DND-41 (cell line): ENCODE measurements around the gene GLT8D1.

Source experiments
- ATAC-seq: fragments of 200-7000 bp; cut with Tn5 transposase; 3 replicates; pipeline ENCODE4 v1.9.1; 2021; ENCODE audit warnings: low read depth; ENCODE audit not compliant: insufficient read depth
- DNase-seq: peaks from one replicate; pipeline ENCODE4 v3.0.0-alpha.2; 2020
- H2AFZ ChIP-seq: 2 replicates; pipeline ENCODE4 v1.6.0; 2012; ENCODE audit warnings: low read depth, low read length
- H3K27ac ChIP-seq: 2 replicates; pipeline ENCODE4 v1.5.1; 2012; ENCODE audit warnings: low read length, inconsistent platforms
- H3K27me3 ChIP-seq: fragments of 200-600 bp; sonication (generic); 2 replicates; pipeline ENCODE4 v1.6.0; 2012; ENCODE audit warnings: low read length, mild to moderate bottlenecking, inconsistent platforms; ENCODE audit not compliant: insufficient read depth, poor library complexity
- H3K36me3 ChIP-seq: 2 replicates; pipeline ENCODE4 v1.5.1; 2012; ENCODE audit warnings: low read length, inconsistent platforms; ENCODE audit not compliant: insufficient read depth
- H3K4me1 ChIP-seq: 2 replicates; pipeline ENCODE4 v1.5.1; 2012; ENCODE audit warnings: mild to moderate bottlenecking, low read length; ENCODE audit not compliant: insufficient read depth
- H3K4me2 ChIP-seq: 2 replicates; pipeline ENCODE4 v1.6.0; 2012; ENCODE audit warnings: mild to moderate bottlenecking, moderate library complexity, low read length, inconsistent platforms; ENCODE audit not compliant: insufficient read depth
- H3K4me3 ChIP-seq, 2 experiments: fragments of 200-600 bp in 1 of 2; shearing (Covaris generic) in 1 of 2; 2 replicates each; pipeline ENCODE4 v1.5.1; 2012 to 2016; ENCODE audit warnings: inconsistent platforms in 2 of 2, low read length in 2 of 2, mild to moderate bottlenecking in 2 of 2, low read depth in 1 of 2, moderate library complexity in 1 of 2
- H3K79me2 ChIP-seq: 2 replicates; pipeline ENCODE4 v1.6.0; 2012; ENCODE audit warnings: low read length, inconsistent platforms; ENCODE audit not compliant: insufficient read depth
- H3K9ac ChIP-seq: 2 replicates; pipeline ENCODE4 v1.6.0; 2012; ENCODE audit warnings: low read depth, mild to moderate bottlenecking, inconsistent platforms, low read length, moderate library complexity
- H3K9me3 ChIP-seq: 2 replicates; pipeline ENCODE4 v1.5.1; 2012; ENCODE audit warnings: low read length, moderate library complexity, mild to moderate bottlenecking, inconsistent platforms; ENCODE audit not compliant: insufficient read depth, severe bottlenecking
- H4K20me1 ChIP-seq: 2 replicates; pipeline ENCODE4 v1.6.0; 2012; ENCODE audit warnings: low read length; ENCODE audit not compliant: insufficient read depth
- CTCF ChIP-seq: IDR thresholded peaks from 2 replicates; pipeline ENCODE4 v1.5.1; 2012; ENCODE audit warnings: borderline replicate concordance, low read length, moderate library complexity, mild to moderate bottlenecking; ENCODE audit not compliant: poor library complexity, severe bottlenecking; ENCODE audit errors: extremely low read depth
- EZH2 ChIP-seq: IDR thresholded peaks from 3 replicates; pipeline ENCODE4 v1.6.1; 2012; ENCODE audit warnings: borderline replicate concordance, low read depth, mild to moderate bottlenecking, moderate library complexity, low read length, inconsistent platforms; ENCODE audit not compliant: severe bottlenecking

Gene GLT8D1

GRCh38 chr3:52681596-52681995, 24.0 kb downstream of the GLT8D1 start:
- H4K20me1 ChIP-seq = peaks cover 16% of the 10 kb centered on the region; the same call in 1 of the 2 replicates
- H3K9me3 ChIP-seq = no peaks in the 10 kb centered on the region
- no peak for DNase-seq
- H2AFZ ChIP-seq = no peak overlapping the region
- H3K79me2 ChIP-seq = peaks cover 97% of the 10 kb centered on the region
- TF ChIP-seq EZH2 = no peak
- no peak for TF ChIP-seq CTCF
- H3K4me1 ChIP-seq = peaks cover 25% of the 10 kb centered on the region
- no peak overlapping the region; the same call in 1 of the 2 replicates for H3K4me2 ChIP-seq
- H3K27ac ChIP-seq = no peak overlapping the region
- H3K36me3 ChIP-seq = peaks cover 63% of the 10 kb centered on the region
- no peak overlapping the region; the same call in 1 of the 2 replicates for H3K9ac ChIP-seq
- no peak overlapping the region for H3K4me3 ChIP-seq
- H3K27me3 ChIP-seq = no peaks in the 10 kb centered on the region
- no peak for ATAC-seq

GRCh38 chr3:52679811-52680210, 25.8 kb downstream of the GLT8D1 start:
- Histone ChIP-seq H3K4me2 (no peak overlapping the region), H3K9me3 (no peaks in the 10 kb centered on the region), H3K4me3 (no peak overlapping the region), H2AFZ (no peak overlapping the region), H3K36me3 (peaks cover 77% of the 10 kb centered on the region), H3K79me2 (peaks cover 94% of the 10 kb centered on the region), H3K4me1 (peaks cover 23% of the 10 kb centered on the region), H3K27me3 (no peaks in the 10 kb centered on the region), H3K9ac (no peak overlapping the region), H3K27ac (no peak overlapping the region), H4K20me1 (peaks cover 20% of the 10 kb centered on the region; the same call in 1 of the 2 replicates)
- DNase-seq = no peak
- no peak for ATAC-seq
- TF ChIP-seq CTCF = no peak
- TF ChIP-seq EZH2 = no peak

GRCh38 chr3:52679199-52679538, 26.4 kb downstream of the GLT8D1 start:
- peaks cover 82% of the 10 kb centered on the region for H3K36me3 ChIP-seq

More at GRCh38 chr3:52679199-52679538, 26.4 kb downstream of the GLT8D1 start:
- no peak overlapping the region for H2AFZ ChIP-seq
- ATAC-seq = no peak
- H4K20me1 ChIP-seq = peaks cover 20% of the 10 kb centered on the region; the same call in 1 of the 2 replicates
- no peak overlapping the region for H3K9ac ChIP-seq
- H3K4me1 ChIP-seq = peaks cover 17% of the 10 kb centered on the region
- no peak overlapping the region for H3K4me2 ChIP-seq
- H3K79me2 ChIP-seq = peaks cover 92% of the 10 kb centered on the region
- no peaks in the 10 kb centered on the region for H3K9me3 ChIP-seq
- H3K4me3 ChIP-seq = no peak overlapping the region
- TF ChIP-seq CTCF (no peak), EZH2 (no peak)
- no peak for DNase-seq
- no peaks in the 10 kb centered on the region for H3K27me3 ChIP-seq
- H3K27ac ChIP-seq = no peak overlapping the region; the same call in 1 of the 2 replicates
